ENCODE data around the gene MEIS1. TPM values are rescaled to one million over a fixed set of nuclear protein-coding genes. Genes with fewer than 3 reads are reported as not detected.

Gene MEIS1
- total and polyA plus RNA-seq, 4 experiments from 2014 or later, result not detected

DNA sequence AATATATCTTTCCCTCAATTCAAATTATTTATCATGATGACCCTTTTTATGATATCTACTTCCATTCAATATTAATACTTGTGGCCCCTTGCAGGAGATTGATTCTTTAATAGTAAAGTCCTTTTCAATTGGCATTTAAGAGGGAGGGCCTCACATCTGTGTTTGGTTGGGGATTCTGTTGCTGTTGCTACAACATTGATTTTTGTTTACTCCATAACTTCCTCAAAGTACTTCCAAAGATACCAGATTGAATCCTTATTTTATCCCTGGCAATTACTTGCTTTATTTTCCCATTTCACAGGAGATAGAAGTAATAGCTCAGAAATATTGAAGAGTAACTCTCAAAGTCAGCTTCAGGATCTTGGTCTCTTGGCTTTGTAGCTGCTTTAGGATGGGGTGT lies 32.8 kb downstream of the MEIS1 start:
- Histone ChIP-seq H3K4me3 (ENCODE audit: low read length in 2 of 2) (no peak overlapping the region), H3K36me3 (ENCODE audit: insufficient read depth, low read length) (no peaks in the 10 kb centered on the region), H3K4me1 (ENCODE audit: insufficient read depth, low read length) (no peaks in the 10 kb centered on the region), H3K27me3 (ENCODE audit: insufficient read depth, low read length) (no peaks in the 10 kb centered on the region), H3K27ac (ENCODE audit: low read depth, low read length) (no peak overlapping the region), H3K9me3 (ENCODE audit: control insufficient read depth in 1 of 2, low read length in 2 of 2) (no peaks in the 10 kb centered on the region)
- ChIA-PET POLR2A (ENCODE audit: partially characterized antibody) (no interaction called here), CTCF (ENCODE audit: partially characterized antibody) (no interaction called here)
- no peaks in the 10 kb centered on the region for H3K4me1 Mint-ChIP-seq
- H3K27me3 Mint-ChIP-seq, result no peaks in the 10 kb centered on the region
- H3K9me3 Mint-ChIP-seq, result no peaks in the 10 kb centered on the region
- intact Hi-C loops (cut with micrococcal nuclease), result no loop called here
- no peak for DNase-seq
- no peak overlapping the region for H3K27ac Mint-ChIP-seq
- no peaks in the 10 kb centered on the region for H3K36me3 Mint-ChIP-seq
- no peak overlapping the region for H3K4me3 Mint-ChIP-seq

DNA sequence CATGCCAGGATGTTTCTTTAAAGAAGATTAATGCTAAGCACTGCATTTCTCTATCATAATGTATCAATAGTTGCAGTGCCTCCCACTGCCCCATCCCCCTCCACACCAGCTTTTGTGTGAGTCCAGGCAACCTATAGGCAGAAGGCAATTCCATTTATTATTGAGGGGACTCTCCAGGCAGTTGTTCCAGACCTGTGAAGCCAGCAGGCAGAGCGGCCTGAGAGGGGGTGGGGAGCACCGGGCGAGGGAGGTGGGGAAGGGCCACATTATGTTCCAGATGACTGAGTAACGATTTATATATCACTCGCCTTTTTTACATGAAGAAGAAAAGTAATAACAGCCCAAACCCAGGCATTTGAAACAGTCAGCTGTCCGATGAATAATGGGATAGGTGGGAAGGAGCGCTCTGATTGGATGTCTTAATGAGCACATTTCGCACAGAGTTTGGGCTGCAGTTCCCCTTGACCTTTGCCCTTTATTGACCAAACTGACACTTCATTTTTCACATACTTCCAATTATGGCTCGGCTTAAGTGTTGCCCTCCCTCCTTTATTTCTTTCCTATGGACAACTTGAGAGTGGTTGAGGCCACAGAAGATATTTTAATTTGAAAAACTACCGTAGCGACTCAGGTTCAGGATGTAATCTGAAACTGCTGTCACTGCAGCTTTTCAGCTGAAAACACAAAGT lies 34.4 kb downstream of the MEIS1 start:
- no peaks in the 10 kb centered on the region for H3K4me1 Mint-ChIP-seq
- H3K4me3 Mint-ChIP-seq, result no peak overlapping the region
- Histone ChIP-seq H3K27ac (ENCODE audit: low read depth, low read length) (no peak overlapping the region), H3K36me3 (ENCODE audit: insufficient read depth, low read length) (no peaks in the 10 kb centered on the region), H3K4me3 (ENCODE audit: low read length in 2 of 2) (no peak overlapping the region), H3K9me3 (ENCODE audit: control insufficient read depth in 1 of 2, low read length in 2 of 2) (no peaks in the 10 kb centered on the region), H3K27me3 (ENCODE audit: insufficient read depth, low read length) (no peaks in the 10 kb centered on the region), H3K4me1 (ENCODE audit: insufficient read depth, low read length) (no peaks in the 10 kb centered on the region)
- ChIA-PET POLR2A (ENCODE audit: partially characterized antibody) (no interaction called here), CTCF (ENCODE audit: partially characterized antibody) (no interaction called here)
- H3K9me3 Mint-ChIP-seq, result no peaks in the 10 kb centered on the region
- intact Hi-C loops (cut with micrococcal nuclease), result no loop called here
- H3K27ac Mint-ChIP-seq, result no peak overlapping the region
- no peak for DNase-seq
- no peaks in the 10 kb centered on the region for H3K27me3 Mint-ChIP-seq
- H3K36me3 Mint-ChIP-seq, result no peaks in the 10 kb centered on the region

DNA sequence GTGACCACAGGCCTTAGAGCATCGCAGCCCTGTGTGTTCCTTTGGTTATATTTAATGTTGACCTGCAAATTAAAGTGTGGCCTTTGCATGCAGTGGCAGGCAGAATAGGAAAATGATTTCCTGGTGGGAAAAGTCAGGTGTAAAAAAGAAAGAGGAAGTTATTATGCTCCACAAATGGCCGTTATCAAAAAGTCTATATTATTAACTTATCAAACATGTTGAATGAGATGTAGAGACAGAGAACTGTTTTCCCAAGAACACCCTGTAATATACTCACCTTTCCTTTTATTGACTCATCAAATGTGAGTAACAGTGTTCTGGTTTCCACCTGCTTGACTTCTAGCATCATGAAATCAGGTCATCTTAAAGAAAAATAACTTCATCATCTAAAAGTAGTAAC lies 35.3 kb downstream of the MEIS1 start:
- H3K4me1 ChIP-seq (ENCODE audit: insufficient read depth, low read length), result no peaks in the 10 kb centered on the region
- no peaks in the 10 kb centered on the region for H3K27me3 Mint-ChIP-seq
- CTCF ChIA-PET (ENCODE audit: partially characterized antibody), result no interaction called here

DNA sequence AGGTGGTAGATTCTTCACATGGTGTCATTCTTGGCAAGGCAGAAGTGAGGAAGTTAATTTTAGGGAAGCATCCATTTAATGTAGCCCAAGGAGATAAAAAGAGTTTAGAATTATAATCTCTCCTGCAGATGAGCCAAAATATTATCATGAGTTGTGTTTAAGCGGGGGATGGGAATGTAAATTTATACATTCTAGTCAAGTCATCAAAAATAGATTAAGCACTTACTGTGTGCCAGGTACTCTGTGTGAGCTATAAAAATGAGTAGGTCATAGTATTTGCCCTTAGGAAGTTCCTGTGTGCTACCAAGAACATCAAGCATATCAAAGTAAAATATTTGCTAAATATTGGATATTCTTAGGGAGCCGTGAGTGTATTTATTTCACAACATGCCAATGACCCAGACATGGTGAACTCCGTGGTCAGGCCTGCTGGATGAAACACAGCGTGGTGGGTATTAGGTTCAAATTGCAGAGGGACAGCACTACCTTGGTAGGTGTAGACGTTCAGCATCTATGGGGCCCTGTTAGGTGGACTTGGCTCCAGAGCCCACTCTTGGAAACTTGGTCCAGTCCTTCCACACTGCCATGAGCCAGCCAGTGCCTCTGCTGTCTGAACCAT lies 37.4 kb downstream of the MEIS1 start:
- H3K36me3 Mint-ChIP-seq, result no peaks in the 10 kb centered on the region
- H3K36me3 ChIP-seq (ENCODE audit: insufficient read depth, low read length), result no peaks in the 10 kb centered on the region
- H3K9me3 Mint-ChIP-seq, result peaks cover 0 to 4% (median 0%) of the 10 kb centered on the region in 8 donors
- no peaks in the 10 kb centered on the region for H3K27me3 Mint-ChIP-seq
- no peak overlapping the region for H3K4me3 Mint-ChIP-seq
- H3K4me1 Mint-ChIP-seq, result no peaks in the 10 kb centered on the region
- ChIA-PET CTCF (ENCODE audit: partially characterized antibody) (no interaction called here), POLR2A (ENCODE audit: partially characterized antibody) (no interaction called here)
- no peak overlapping the region for H3K27ac ChIP-seq (ENCODE audit: low read depth, low read length)
- H3K4me1 ChIP-seq (ENCODE audit: insufficient read depth, low read length), result no peaks in the 10 kb centered on the region
- H3K4me3 ChIP-seq (ENCODE audit: low read length in 2 of 2), result no peak overlapping the region
- no peaks in the 10 kb centered on the region for H3K9me3 ChIP-seq (ENCODE audit: control insufficient read depth in 1 of 2, low read length in 2 of 2)
- intact Hi-C loops (cut with micrococcal nuclease), result no loop called here
- H3K27me3 ChIP-seq (ENCODE audit: insufficient read depth, low read length), result no peaks in the 10 kb centered on the region
- no peak overlapping the region for H3K27ac Mint-ChIP-seq
- DNase-seq, result no peak

More for the DNA sequence above, 35.3 kb downstream of the MEIS1 start:
- Histone ChIP-seq H3K9me3 (ENCODE audit: control insufficient read depth in 1 of 2, low read length in 2 of 2) (no peaks in the 10 kb centered on the region), H3K27me3 (ENCODE audit: insufficient read depth, low read length) (no peaks in the 10 kb centered on the region), H3K36me3 (ENCODE audit: insufficient read depth, low read length) (no peaks in the 10 kb centered on the region), H3K4me3 (ENCODE audit: low read length in 2 of 2) (no peak overlapping the region), H3K27ac (ENCODE audit: low read depth, low read length) (no peak overlapping the region)
- POLR2A ChIA-PET (ENCODE audit: partially characterized antibody), result no interaction called here
- Mint-ChIP-seq H3K4me3 (no peak overlapping the region), H3K27ac (no peak overlapping the region), H3K4me1 (no peaks in the 10 kb centered on the region), H3K36me3 (no peaks in the 10 kb centered on the region), H3K9me3 (no peaks in the 10 kb centered on the region)
- intact Hi-C loops (cut with micrococcal nuclease), result no loop called here
- DNase-seq, result no peak

DNA sequence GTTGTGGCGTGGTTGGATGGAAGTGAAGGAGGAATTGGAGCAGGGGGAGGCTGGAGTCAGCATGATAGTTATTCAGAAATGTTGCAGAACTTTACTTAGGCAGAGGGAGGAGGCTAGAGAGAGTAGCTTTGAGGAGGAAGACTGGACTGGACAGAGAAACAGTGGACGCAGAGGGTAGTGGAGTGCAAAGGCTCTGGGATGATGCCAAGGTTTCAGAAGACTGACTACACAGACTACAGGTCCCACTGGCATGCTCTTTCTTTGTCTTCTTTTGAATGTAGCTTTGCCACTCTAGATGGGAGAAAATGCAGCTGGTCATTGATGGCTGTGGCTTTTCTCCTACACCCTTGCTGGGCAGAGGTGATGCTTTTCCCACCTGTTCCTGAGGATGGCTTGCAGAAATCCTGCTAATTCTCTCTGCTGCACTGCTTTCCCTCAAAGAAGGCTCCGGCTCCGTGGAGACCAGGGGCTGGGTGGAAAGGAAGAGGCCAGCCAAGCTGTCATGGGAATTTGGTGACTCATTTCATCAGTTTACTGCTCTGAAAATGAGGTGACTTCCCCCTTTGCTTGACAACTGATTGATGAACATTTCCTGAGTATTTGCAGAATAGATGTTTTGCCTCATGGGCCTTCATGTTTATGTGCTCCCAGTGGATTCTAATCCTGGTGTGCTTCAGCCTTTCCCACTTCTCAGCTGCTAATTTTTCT lies 42.4 kb downstream of the MEIS1 start:
- intact Hi-C loops (cut with micrococcal nuclease), result no loop called here
- Mint-ChIP-seq H3K27ac (no peak overlapping the region), H3K36me3 (no peaks in the 10 kb centered on the region), H3K27me3 (no peaks in the 10 kb centered on the region), H3K4me1 (no peaks in the 10 kb centered on the region), H3K4me3 (no peak overlapping the region), H3K9me3 (peaks cover 0 to 6% (median 0%) of the 10 kb centered on the region in 8 donors)
- ChIA-PET POLR2A (ENCODE audit: partially characterized antibody) (no interaction called here), CTCF (ENCODE audit: partially characterized antibody) (no interaction called here)
- Histone ChIP-seq H3K36me3 (ENCODE audit: insufficient read depth, low read length) (no peaks in the 10 kb centered on the region), H3K4me3 (ENCODE audit: low read length in 2 of 2) (no peak overlapping the region), H3K27me3 (ENCODE audit: insufficient read depth, low read length) (no peaks in the 10 kb centered on the region), H3K27ac (ENCODE audit: low read depth, low read length) (no peak overlapping the region), H3K4me1 (ENCODE audit: insufficient read depth, low read length) (no peaks in the 10 kb centered on the region), H3K9me3 (ENCODE audit: control insufficient read depth in 1 of 2, low read length in 2 of 2) (no peaks in the 10 kb centered on the region)
- DNase-seq, result no peak

DNA sequence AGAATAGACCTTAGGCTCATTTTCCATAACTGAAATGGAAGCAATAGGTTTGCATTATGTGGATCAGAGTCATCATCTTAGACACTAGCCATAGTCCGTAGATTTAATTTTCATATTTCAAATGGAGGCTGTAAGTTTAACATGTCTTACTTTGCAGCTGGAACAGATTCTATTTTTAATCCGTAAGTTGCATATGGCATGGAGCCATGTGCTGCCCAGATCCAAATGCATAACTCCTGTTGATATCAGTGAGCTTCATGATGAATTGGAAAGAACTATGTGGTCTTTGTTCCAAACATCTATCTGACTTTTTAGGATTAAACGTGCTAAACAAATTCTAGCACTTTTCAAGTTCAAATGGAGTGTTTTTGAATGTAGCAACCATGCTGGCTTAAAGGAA lies 43.4 kb downstream of the MEIS1 start:
- Histone ChIP-seq H3K9me3 (ENCODE audit: control insufficient read depth in 1 of 2, low read length in 2 of 2) (no peaks in the 10 kb centered on the region), H3K27ac (ENCODE audit: low read depth, low read length) (no peak overlapping the region), H3K4me3 (ENCODE audit: low read length in 2 of 2) (no peak overlapping the region), H3K27me3 (ENCODE audit: insufficient read depth, low read length) (no peaks in the 10 kb centered on the region), H3K4me1 (ENCODE audit: insufficient read depth, low read length) (no peaks in the 10 kb centered on the region), H3K36me3 (ENCODE audit: insufficient read depth, low read length) (no peaks in the 10 kb centered on the region)
- no peak overlapping the region for H3K27ac Mint-ChIP-seq
- no peak for DNase-seq
- peaks cover 0 to 6% (median 0%) of the 10 kb centered on the region in 8 donors for H3K9me3 Mint-ChIP-seq
- intact Hi-C loops (cut with micrococcal nuclease), result no loop called here
- H3K27me3 Mint-ChIP-seq, result no peaks in the 10 kb centered on the region
- CTCF ChIA-PET (ENCODE audit: partially characterized antibody), result no interaction called here
- no peaks in the 10 kb centered on the region for H3K36me3 Mint-ChIP-seq
- H3K4me3 Mint-ChIP-seq, result no peak overlapping the region
- POLR2A ChIA-PET (ENCODE audit: partially characterized antibody), result no interaction called here
- H3K4me1 Mint-ChIP-seq, result no peaks in the 10 kb centered on the region

DNA sequence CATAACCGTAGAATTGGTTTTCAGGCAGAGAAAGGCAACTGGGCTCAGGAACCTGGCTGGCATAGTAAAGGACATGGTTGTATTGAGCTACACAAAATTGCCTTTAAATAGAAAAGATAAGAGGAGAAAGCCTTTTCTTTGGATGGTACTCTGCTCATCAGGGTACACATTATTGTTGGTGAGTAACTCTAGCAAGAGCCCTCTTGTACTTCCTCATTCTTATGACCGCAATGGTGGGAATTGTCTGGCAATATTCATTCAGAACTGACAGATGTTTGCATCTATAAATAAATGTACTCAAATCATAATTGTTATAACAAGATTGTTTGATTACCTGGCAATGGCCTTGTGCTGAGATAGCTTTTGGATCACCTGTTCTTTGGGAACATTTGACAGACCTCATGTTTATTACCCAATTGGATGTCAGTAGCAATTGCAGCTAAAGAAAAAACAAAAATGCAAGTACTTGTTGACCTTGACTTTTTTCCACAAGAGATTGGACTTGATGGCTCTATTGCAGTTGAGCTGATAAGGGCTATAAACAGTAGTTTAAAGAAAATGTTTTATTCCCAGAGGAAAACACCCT lies 43.9 kb downstream of the MEIS1 start:
- CTCF ChIA-PET (ENCODE audit: partially characterized antibody), result no interaction called here

More for the DNA sequence above, 43.9 kb downstream of the MEIS1 start:
- no peaks in the 10 kb centered on the region for H3K4me1 Mint-ChIP-seq
- Histone ChIP-seq H3K36me3 (ENCODE audit: insufficient read depth, low read length) (no peaks in the 10 kb centered on the region), H3K27me3 (ENCODE audit: insufficient read depth, low read length) (no peaks in the 10 kb centered on the region), H3K4me1 (ENCODE audit: insufficient read depth, low read length) (no peaks in the 10 kb centered on the region), H3K4me3 (ENCODE audit: low read length in 2 of 2) (no peak overlapping the region), H3K27ac (ENCODE audit: low read depth, low read length) (no peak overlapping the region), H3K9me3 (ENCODE audit: control insufficient read depth in 1 of 2, low read length in 2 of 2) (no peaks in the 10 kb centered on the region)
- POLR2A ChIA-PET (ENCODE audit: partially characterized antibody), result no interaction called here
- DNase-seq, result no peak
- intact Hi-C loops (cut with micrococcal nuclease), result no loop called here
- no peaks in the 10 kb centered on the region for H3K27me3 Mint-ChIP-seq
- H3K36me3 Mint-ChIP-seq, result no peaks in the 10 kb centered on the region
- H3K4me3 Mint-ChIP-seq, result no peak overlapping the region
- H3K27ac Mint-ChIP-seq, result no peak overlapping the region
- H3K9me3 Mint-ChIP-seq, result peaks cover 0 to 6% (median 0%) of the 10 kb centered on the region in 8 donors
